Esophagus muscularis mucosa (tissue), 4 donors: ENCODE data around the gene SLC39A7. TPM values are rescaled to one million over a fixed set of nuclear protein-coding genes. Genes with fewer than 3 reads are reported as not detected.

Source experiments
- DNase-seq: peaks from one replicate; pipeline ENCODE4 v3.0.0-alpha.2; 2017; ENCODE audit errors: extremely low spot score
- H3K27ac ChIP-seq, 4 donors: fragments of 200-600 bp; sonication (generic); replicated peaks in 1 of 4; 1 replicate in 3 of 4; 2 replicates in 1 of 4; pipeline ENCODE4 v1.5.1; 2016 to 2019; ENCODE audit warnings: mild to moderate bottlenecking in 1 of 4
- H3K27me3 ChIP-seq, 4 donors: fragments of 200-600 bp; sonication (generic); one replicate each; pipeline versions ENCODE4 v1.5.1 to v1.6.0; 2016 to 2019
- H3K36me3 ChIP-seq, 4 donors: fragments of 200-600 bp; sonication (generic); one replicate each; pipeline ENCODE4 v1.5.1; 2016 to 2019
- H3K4me1 ChIP-seq, 4 donors: fragments of 200-600 bp; sonication (generic); one replicate each; pipeline ENCODE4 v1.5.1; 2016 to 2019
- H3K4me3 ChIP-seq, 4 donors: fragments of 200-600 bp; sonication (generic); 1 replicate in 2 of 4; 2 replicates in 2 of 4; pipeline ENCODE4 v1.5.1; 2016 to 2019; ENCODE audit warnings: mild to moderate bottlenecking in 4 of 4, moderate library complexity in 1 of 4
- H3K9me3 ChIP-seq, 4 donors: fragments of 200-600 bp; sonication (generic); 1 replicate in 3 of 4; 2 replicates in 1 of 4; pipeline ENCODE4 v1.5.1; 2016 to 2019
- CTCF ChIP-seq, 3 experiments: fragments of 200-600 bp in 2 of 3; fragments of 450-650 bp in 1 of 3; sonication (generic) in 2 of 3; IDR thresholded peaks; one replicate each; pipeline ENCODE4 v1.5.1; 2017 to 2019; ENCODE audit warnings: antibody characterized with exemption in 3 of 3, mild to moderate bottlenecking in 2 of 3, moderate library complexity in 1 of 3
- EP300 ChIP-seq: sonication (generic); formaldehyde crosslinking; IDR thresholded peaks from one replicate; pipeline ENCODE4 v1.6.1; 2017; ENCODE audit warnings: antibody characterized with exemption
- POLR2A ChIP-seq: fragments of 450-650 bp; IDR thresholded peaks from one replicate; pipeline ENCODE4 v1.6.1; 2017; ENCODE audit warnings: antibody characterized with exemption, moderate library complexity, mild to moderate bottlenecking, low read depth
- POLR2AphosphoS5 ChIP-seq, 2 donors: sonication (generic); formaldehyde crosslinking; IDR thresholded peaks; one replicate each; pipeline ENCODE4 v1.6.1; 2017; ENCODE audit warnings: antibody characterized with exemption in 2 of 2
- WGBS: methylation state at CpG from one replicate; pipeline ENCODE4 v1.1.5; 2018; 5-methylcytosine and 5-hydroxymethylcytosine counted together
- intact Hi-C: fragments of 100-400 bp; cut with DNase I; formaldehyde crosslinking; loops from one replicate; pipeline ENCODE4 v1.15.1; 2023
- total RNA-seq, 4 donors: library from RNA; depleted of rRNA; stranded (reverse); fragments of >200 nt; gene quantifications; one replicate each; pipeline versions ENCODE4 v1.1.0 to v1.2.1, GENCODE V29; 2016

Gene SLC39A7
- total RNA-seq, 4 donors from 2014 or later, result 43.6 to 80.1 (median 62.3) TPM

DNA sequence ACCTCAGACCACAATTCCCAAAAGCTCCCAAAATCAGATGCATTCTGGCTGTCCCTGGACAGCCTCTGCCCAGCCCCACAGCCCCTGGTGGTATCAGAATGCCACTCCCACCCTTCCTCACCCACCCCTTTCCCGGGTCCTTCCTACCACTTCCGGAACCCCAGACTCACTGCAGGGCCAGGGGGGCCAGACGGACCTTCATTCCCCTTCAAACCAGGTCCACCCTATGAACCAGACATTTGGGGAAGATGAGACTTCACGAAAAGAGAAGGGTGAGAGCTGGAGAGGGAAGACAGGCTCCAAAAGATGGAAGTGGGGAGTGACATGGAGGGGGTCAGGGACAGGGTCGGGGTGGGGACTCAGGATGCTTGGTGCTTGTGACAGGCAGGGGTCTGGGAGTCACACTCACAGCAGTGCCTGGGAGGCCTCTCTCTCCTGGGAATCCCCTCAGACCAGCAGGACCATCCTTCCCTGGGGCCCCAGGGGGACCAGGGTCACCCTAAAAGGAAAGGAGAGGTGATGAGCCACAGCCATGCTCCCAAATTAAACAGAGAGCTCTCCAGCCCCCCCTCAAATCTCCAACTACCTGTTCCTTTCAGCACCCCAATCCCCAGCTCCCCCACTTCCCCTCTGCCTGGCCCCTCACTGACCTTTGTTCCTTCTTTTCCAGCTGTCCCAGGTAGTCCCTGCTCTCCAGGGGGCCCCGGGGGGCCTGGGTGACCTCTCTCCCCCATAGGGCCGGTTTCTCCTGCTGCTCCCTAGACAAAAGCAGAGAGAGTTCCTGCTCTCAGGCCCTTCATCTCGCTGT, 28.6 kb upstream of the SLC39A7 start:
- TF ChIP-seq EP300 (no peak), POLR2A (no peak), POLR2AphosphoS5 (IDR thresholded peaks at IDR 0.05) (no peak), CTCF (IDR thresholded peaks at IDR 0.05) (no peak)
- no peaks in the 10 kb centered on the region for H3K36me3 ChIP-seq
- intact Hi-C loops, result no loop called here

DNA sequence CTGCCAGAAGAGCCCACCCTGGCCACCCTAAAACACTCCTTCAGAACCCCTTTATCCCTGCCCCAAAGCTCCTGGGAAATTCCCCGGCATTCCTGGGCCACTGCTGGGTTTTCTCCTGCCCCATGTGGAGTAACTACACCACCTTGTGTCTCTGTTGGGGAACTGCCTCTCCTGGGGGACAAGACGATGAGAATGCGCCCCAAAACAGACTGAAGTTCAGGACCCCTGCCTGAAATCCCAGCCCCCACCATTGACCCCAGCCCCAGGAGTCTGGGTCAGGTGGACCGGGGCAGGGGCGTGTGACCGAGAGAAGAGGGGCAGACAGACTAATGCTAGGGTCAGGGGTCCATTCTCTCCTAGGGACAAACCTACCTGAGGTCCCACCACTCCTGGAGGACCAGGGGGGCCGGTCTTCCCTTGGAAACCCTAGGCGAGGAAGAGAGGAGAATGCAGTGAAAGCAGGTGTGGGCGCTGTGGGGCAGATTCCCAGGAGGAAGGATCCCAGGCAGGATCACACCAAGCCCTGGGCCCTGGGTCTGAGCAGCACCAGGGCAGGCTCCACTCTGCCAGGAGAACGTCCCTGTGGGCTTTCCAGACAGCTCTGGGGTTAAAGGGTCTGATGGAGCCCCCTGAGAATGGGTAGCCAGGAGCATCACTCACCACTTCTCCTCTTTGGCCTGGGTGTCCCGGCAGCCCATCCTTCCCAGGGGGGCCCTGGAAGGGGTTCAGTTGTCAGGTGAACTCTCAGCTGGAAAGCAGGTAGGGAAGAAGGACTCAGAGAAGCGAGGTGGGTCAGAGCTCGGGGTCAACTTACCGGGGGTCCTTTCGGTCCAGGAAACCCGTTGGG, 27.8 kb upstream of the SLC39A7 start:
- 73% methylated on average over 16 of the region's 16 CpGs for WGBS
- Histone ChIP-seq H3K27ac (no peak overlapping the region), H3K36me3 (no peaks in the 10 kb centered on the region), H3K9me3 (no peaks in the 10 kb centered on the region), H3K27me3 (no peaks in the 10 kb centered on the region), H3K4me1 (no peaks in the 10 kb centered on the region), H3K4me3 (no peak overlapping the region)
- no peak for DNase-seq
- TF ChIP-seq CTCF (IDR thresholded peaks at IDR 0.05) (peak; percentile 27 to 53 (median 43)), POLR2A (no peak)
- intact Hi-C loops, result no loop called here

More for the DNA sequence above, 28.6 kb upstream of the SLC39A7 start:
- Histone ChIP-seq H3K9me3 (no peaks in the 10 kb centered on the region), H3K27me3 (no peaks in the 10 kb centered on the region), H3K4me1 (no peaks in the 10 kb centered on the region), H3K27ac (no peak overlapping the region), H3K4me3 (no peak overlapping the region)
- no peak for DNase-seq
- WGBS, result 78% methylated on average over 8 of the region's 8 CpGs

- Histone ChIP-seq H3K9me3 (no peaks in the 10 kb centered on the region), H3K36me3 (no peaks in the 10 kb centered on the region), H3K4me3 (no peak overlapping the region), H3K27ac (no peak overlapping the region), H3K27me3 (no peaks in the 10 kb centered on the region), H3K4me1 (no peaks in the 10 kb centered on the region)
- DNase-seq, result no peak
- intact Hi-C loops, result no loop called here
- TF ChIP-seq POLR2AphosphoS5 (IDR thresholded peaks at IDR 0.05), result no peak
- no peak for TF ChIP-seq EP300
- WGBS, result 75% methylated on average over 8 of the region's 11 CpGs
These were observed 27.0 kb upstream of the SLC39A7 start for GRCh38 chr6:33173535-33174180.

- Histone ChIP-seq H3K4me3 (no peak overlapping the region), H3K27ac (no peak overlapping the region), H3K27me3 (no peaks in the 10 kb centered on the region), H3K4me1 (no peaks in the 10 kb centered on the region), H3K9me3 (no peaks in the 10 kb centered on the region), H3K36me3 (no peaks in the 10 kb centered on the region)
- DNase-seq, result no peak
- intact Hi-C loops, result no loop called here
- TF ChIP-seq POLR2A (no peak), POLR2AphosphoS5 (IDR thresholded peaks at IDR 0.05) (no peak), CTCF (IDR thresholded peaks at IDR 0.05) (no peak), EP300 (no peak)
- 92% methylated on average over 4 of the region's 4 CpGs for WGBS
These were observed 25.9 kb upstream of the SLC39A7 start for GRCh38 chr6:33174784-33175183.
